ENCODE data around the gene DISP3.

DISP3 gene

GRCh38 chr1:11529763-11530730 is 51.1 kb downstream of the DISP3 start:
- FAIRE-seq, result no peak

- no peak for FAIRE-seq
Observed at GRCh38 chr1:11530731-11531311, 51.9 kb downstream of the DISP3 start.

GRCh38 chr1:11531314-11531870 is 52.4 kb downstream of the DISP3 start:
- no peak for FAIRE-seq

- no peak for FAIRE-seq
Observed at GRCh38 chr1:11531943-11532342, 53.0 kb downstream of the DISP3 start.

- no peak for FAIRE-seq
Observed at GRCh38 chr1:11533790-11534787, 55.1 kb downstream of the DISP3 start.

GRCh38 chr1:11534846-11535245 is 55.9 kb downstream of the DISP3 start:
- FAIRE-seq, result no peak

GRCh38 chr1:11535316-11535715 is 56.4 kb downstream of the DISP3 start:
- no peak for FAIRE-seq

GRCh38 chr1:11535761-11536572 is 57.0 kb downstream of the DISP3 start:
- no peak for FAIRE-seq

GRCh38 chr1:11536573-11537379 is 57.8 kb downstream of the DISP3 start:
- no peak for FAIRE-seq

- no peak for FAIRE-seq
Observed at GRCh38 chr1:11537380-11537764, 58.4 kb downstream of the DISP3 start.

- no peak for FAIRE-seq
Observed at GRCh38 chr1:11537854-11538591, 59.1 kb downstream of the DISP3 start.

GRCh38 chr1:11538886-11539285 is 59.9 kb downstream of the DISP3 start:
- no peak for FAIRE-seq

- FAIRE-seq, result no peak
Observed at GRCh38 chr1:11539850-11540772, 61.2 kb downstream of the DISP3 start.

- no peak for FAIRE-seq
Observed at GRCh38 chr1:11540773-11541160, 61.8 kb downstream of the DISP3 start.

GRCh38 chr1:11541236-11541635 is 62.3 kb downstream of the DISP3 start:
- FAIRE-seq, result no peak

- no peak for FAIRE-seq
Observed at GRCh38 chr1:11541956-11542355, 63.0 kb downstream of the DISP3 start.

- FAIRE-seq, result no peak
Observed at GRCh38 chr1:11543392-11543791, 64.4 kb downstream of the DISP3 start.

- FAIRE-seq, result no peak
Observed at GRCh38 chr1:11543796-11544195, 64.8 kb downstream of the DISP3 start.

GRCh38 chr1:11546456-11546855 is 67.5 kb downstream of the DISP3 start:
- FAIRE-seq, result no peak
